AG04450 (cell line): ENCODE results near the gene TRIM22. TPM values are rescaled to one million over a fixed set of nuclear protein-coding genes. Genes with fewer than 3 reads are reported as not detected.
"Not testable (repeated sequence)": the region's sequence is repeated elsewhere in the genome, so short reads cannot be mapped to it uniquely, and the experiment has no call there.

Source experiments
- CTCF ChIA-PET: fragments of 300-600, 350-600 bp; formaldehyde crosslinking; extraction: SDS; loops from one replicate; lab custom pipeline; 2022; ENCODE audit warnings: antibody characterized with exemption, inconsistent platforms; lab: Charles Lee
- POLR2A ChIA-PET: fragments of 350-600 bp; formaldehyde crosslinking; extraction: SDS; loops from one replicate; lab custom pipeline; 2021; ENCODE audit warnings: antibody characterized with exemption, inconsistent platforms; lab: Yijun Ruan, JAX
- DNase-seq: peaks from one replicate; pipeline ENCODE4 v3.0.0-alpha.2; 2011; ENCODE audit warnings: low read depth, low spot score
- H3K27ac ChIP-seq: one replicate; pipeline ENCODE4 v1.5.1; 2012; ENCODE audit warnings: low read depth, low read length, control low read depth
- H3K27me3 ChIP-seq: one replicate; pipeline ENCODE4 v1.6.0; 2012; ENCODE audit warnings: low read length; ENCODE audit not compliant: control insufficient read depth, insufficient read depth
- H3K4me3 ChIP-seq: 2 replicates; pipeline ENCODE4 v1.5.1; 2011; ENCODE audit warnings: mild to moderate bottlenecking, low read depth, low read length, control low read depth
- H3K9me3 ChIP-seq: 2 replicates; pipeline ENCODE4 v1.5.1; 2012; ENCODE audit warnings: low read length; ENCODE audit not compliant: control insufficient read depth, insufficient read depth
- CTCF ChIP-seq: IDR thresholded peaks from 2 replicates; pipeline ENCODE4 v1.5.1; 2011; ENCODE audit warnings: low read depth, low read length, control low read depth, inconsistent platforms
- polyA plus RNA-seq: library from polyadenylated mRNA; depleted of rRNA; stranded (reverse); fragments of >200 nt; gene quantifications from 2 replicates; pipeline ENCODE4 v1.2.3, GENCODE V29; 2011

Gene TRIM22
- polyA plus RNA-seq, 1 experiment: 100 TPM

DNA sequence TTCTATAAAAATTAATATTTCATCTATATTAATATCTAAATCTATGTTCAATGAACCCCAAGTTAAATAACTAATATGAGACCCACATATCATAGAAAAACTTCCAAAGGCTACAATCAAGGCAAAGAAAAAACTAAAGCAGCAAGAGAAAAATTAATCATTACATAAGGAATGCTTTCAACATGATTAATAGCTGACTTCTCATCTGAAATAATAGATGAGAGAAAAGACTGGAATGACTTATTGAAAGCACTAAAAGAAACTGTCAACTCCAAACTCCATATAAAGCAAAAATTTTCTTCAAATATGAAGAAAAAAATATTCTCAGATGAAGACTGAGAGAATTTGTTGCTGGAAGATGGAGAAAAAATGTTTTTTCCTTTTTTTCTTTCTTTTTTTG lies 17.8 kb upstream of the TRIM22 start:
- H3K27ac ChIP-seq: no peak overlapping the region
- H3K27me3 ChIP-seq: no peaks in the 10 kb centered on the region
- ChIA-PET CTCF (no interaction called here), POLR2A (no interaction called here)
- TF ChIP-seq CTCF: no peak
- no peaks in the 10 kb centered on the region for H3K9me3 ChIP-seq
- no peak overlapping the region for H3K4me3 ChIP-seq
- no peak for DNase-seq

GRCh38 chr11:5674391-5674790 lies 15.2 kb upstream of the TRIM22 start:
- no peak for DNase-seq
- H3K27ac ChIP-seq: no peak overlapping the region
- CTCF ChIA-PET: interaction anchor here (1.4 kb wide), 1 partner anchor 10 kb away, joined by 5 read pairs; the partner anchor contains the start of gene TRIM5
- H3K9me3 ChIP-seq: peaks cover 3% of the 10 kb centered on the region; the same call in 1 of the 2 replicates
- POLR2A ChIA-PET: no interaction called here
- no peak for TF ChIP-seq CTCF
- no peaks in the 10 kb centered on the region for H3K27me3 ChIP-seq
- no peak overlapping the region for H3K4me3 ChIP-seq

DNA sequence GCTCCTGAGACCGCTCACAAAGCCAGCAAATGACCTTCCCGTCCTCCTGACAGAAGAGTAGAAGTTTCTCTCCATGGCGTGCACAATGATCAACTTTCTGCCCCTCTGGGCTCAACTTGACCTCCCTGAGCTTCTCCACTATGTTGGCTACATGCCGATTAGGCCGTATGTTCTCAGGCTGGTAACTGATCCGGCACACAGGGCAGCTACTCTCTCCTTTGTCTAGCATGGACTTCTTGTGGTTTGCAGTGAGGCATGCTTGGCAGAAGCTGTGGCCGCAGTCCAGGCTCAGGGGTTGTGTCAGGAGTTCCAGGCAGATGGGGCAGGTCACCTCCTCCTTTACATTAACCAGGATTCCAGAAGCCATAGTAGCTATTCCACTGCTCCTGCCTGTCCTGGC lies 9.8 kb upstream of the TRIM22 start:
- no peaks in the 10 kb centered on the region for H3K27me3 ChIP-seq
- TF ChIP-seq CTCF: no peak
- peaks cover 5% of the 10 kb centered on the region; the same call in 1 of the 2 replicates for H3K9me3 ChIP-seq
- no peak for DNase-seq
- ChIA-PET POLR2A (no interaction called here), CTCF (no interaction called here)
- no peak overlapping the region for H3K27ac ChIP-seq
- H3K4me3 ChIP-seq: no peak overlapping the region

DNA sequence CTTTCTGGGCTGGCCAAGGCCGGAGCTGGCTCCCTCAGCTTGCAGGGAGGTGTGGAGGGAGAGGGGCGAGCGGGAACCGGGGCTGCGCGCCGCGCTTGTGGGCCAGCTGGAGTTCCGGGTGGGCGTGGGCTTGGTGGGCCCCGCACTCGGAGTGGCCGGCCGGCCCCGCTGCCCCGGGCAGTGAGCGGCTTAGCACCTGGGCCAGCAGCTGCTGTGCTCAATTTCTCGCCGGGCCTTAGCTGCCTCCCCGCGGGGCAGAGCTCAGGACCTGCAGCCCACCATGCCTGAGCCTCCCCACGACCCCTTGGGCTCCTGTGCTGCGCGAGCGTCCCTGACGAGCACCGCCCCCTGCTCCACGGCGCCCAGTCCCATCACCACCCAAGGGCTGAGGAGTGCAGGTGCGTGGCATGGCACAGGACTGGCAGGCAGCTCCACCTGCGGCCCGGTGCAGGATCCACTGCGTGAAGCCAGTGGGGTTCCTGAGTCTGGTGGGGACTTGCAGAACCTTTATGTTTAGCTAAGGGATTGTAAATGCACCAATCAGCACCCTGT lies 6.6 kb upstream of the TRIM22 start:
- H3K9me3 ChIP-seq, POLR2A ChIA-PET, H3K4me3 ChIP-seq, H3K27me3 ChIP-seq, DNase-seq: not testable (repeated sequence)
- peak overlapping the region; percentile 2 for H3K27ac ChIP-seq
- CTCF ChIA-PET: interaction anchor here (2.9 kb wide), 1 partner anchor 83 kb away, joined by 14 read pairs; no protein-coding TSS in a partner anchor

- H3K9me3 ChIP-seq, POLR2A ChIA-PET, DNase-seq, H3K27me3 ChIP-seq: not testable (repeated sequence)
- H3K27ac ChIP-seq: peak overlapping the region; percentile 100
- peak overlapping the region; percentile 62 for H3K4me3 ChIP-seq
- CTCF ChIA-PET: interaction anchor here (1.0 to 2.9 kb wide), 10 partner anchors 12 to 126 kb away, joined by 3 to 14 read pairs (median 4); partner anchors contain the start of gene TRIM34
Observed at GRCh38 chr11:5683620-5684019, 6.0 kb upstream of the TRIM22 start.

DNA sequence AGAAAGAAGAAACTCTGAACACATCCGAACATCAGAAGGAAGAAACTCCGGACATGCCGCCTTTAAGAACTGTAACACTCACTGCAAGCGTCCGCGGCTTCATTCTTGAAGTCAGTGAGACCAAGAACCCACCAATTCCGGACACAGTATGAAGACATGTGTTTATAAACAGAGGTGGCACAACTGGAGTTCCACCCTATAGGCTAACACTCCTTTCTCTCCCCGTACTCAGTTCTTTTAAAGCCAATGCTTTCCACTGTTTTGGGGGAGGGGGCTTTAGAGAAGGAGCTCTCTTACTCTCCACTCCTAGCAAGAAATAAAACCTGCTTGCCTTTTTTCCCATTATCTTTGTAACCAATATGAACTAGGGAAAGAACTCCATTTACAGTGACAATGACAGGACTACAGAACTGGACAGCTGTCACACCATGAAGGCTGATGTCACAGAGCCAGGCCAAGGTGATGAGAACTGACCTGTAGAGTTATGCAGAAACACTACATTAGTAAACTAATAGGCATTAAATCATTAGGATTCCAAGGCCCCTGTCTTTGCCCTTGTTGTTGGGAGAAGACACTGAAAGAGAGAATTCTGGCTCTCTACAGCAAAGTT lies 5.4 kb upstream of the TRIM22 start:
- TF ChIP-seq CTCF: no peak
- CTCF ChIA-PET: interaction anchor here (0.9 to 2.9 kb wide), 16 partner anchors 9 to 679 kb away, joined by 3 to 14 read pairs (median 4); partner anchors contain the start of gene TRIM34
- no peak for DNase-seq
- peak overlapping the region; percentile 62 for H3K4me3 ChIP-seq
- peak overlapping the region; percentile 100 for H3K27ac ChIP-seq
- H3K9me3 ChIP-seq: peaks cover 3% of the 10 kb centered on the region; the same call in 1 of the 2 replicates
- POLR2A ChIA-PET: interaction anchor here (1.1 to 1.5 kb wide), 2 partner anchors 23 to 63 kb away, joined by 4 to 5 read pairs; no protein-coding TSS in a partner anchor
- H3K27me3 ChIP-seq: no peaks in the 10 kb centered on the region
